Spleen (tissue), 11 donors: ENCODE measurements around the gene AVPR2. TPM values are rescaled to one million over a fixed set of nuclear protein-coding genes. Genes with fewer than 3 reads are reported as not detected.

Source experiments
- DNase-seq: peaks from one replicate; pipeline ENCODE4 v3.0.0-alpha.2; 2020
- H3K27ac ChIP-seq, 8 donors: fragments of 200-600 bp; sonication (generic) in 7 of 8; 1 replicate in 4 of 8; 2 replicates in 4 of 8; pipeline versions ENCODE4 v1.5.0 to v1.8.0; 2016 to 2021; ENCODE audit warnings: inconsistent platforms in 4 of 8, mild to moderate bottlenecking in 4 of 8, moderate library complexity in 1 of 8
- H3K27me3 ChIP-seq, 7 donors: fragments of 200-600 bp; sonication (generic) in 6 of 7; replicated peaks in 1 of 7; 1 replicate in 4 of 7; 2 replicates in 3 of 7; pipeline versions ENCODE4 v1.5.0 to v1.8.0; 2016 to 2021; ENCODE audit warnings: inconsistent platforms in 3 of 7, mild to moderate bottlenecking in 1 of 7
- H3K36me3 ChIP-seq, 6 donors: fragments of 200-600 bp; sonication (generic) in 5 of 6; 1 replicate in 4 of 6; 2 replicates in 2 of 6; pipeline versions ENCODE4 v1.5.0 to v1.8.0; 2016 to 2021; ENCODE audit warnings: inconsistent platforms in 2 of 6
- H3K4me1 ChIP-seq, 6 donors: fragments of 200-600 bp; sonication (generic) in 5 of 6; 1 replicate in 3 of 6; 2 replicates in 3 of 6; pipeline versions ENCODE4 v1.5.0 to v1.8.0; 2016 to 2021; ENCODE audit warnings: inconsistent platforms in 3 of 6
- H3K4me3 ChIP-seq, 8 donors: fragments of 200-600 bp; sonication (generic) in 7 of 8; 1 replicate in 4 of 8; 2 replicates in 4 of 8; pipeline versions ENCODE4 v1.5.0 to v1.8.0; 2016 to 2021; ENCODE audit warnings: inconsistent platforms in 4 of 8, mild to moderate bottlenecking in 4 of 8, moderate library complexity in 2 of 8
- H3K9me3 ChIP-seq, 8 donors: fragments of 200-600 bp; sonication (generic) in 7 of 8; 1 replicate in 4 of 8; 2 replicates in 4 of 8; pipeline versions ENCODE4 v1.5.0 to v1.8.0; 2016 to 2021; ENCODE audit warnings: inconsistent platforms in 4 of 8
- CTCF ChIP-seq, 11 experiments: fragments of 200-600 bp in 7 of 11; fragments of 450-650 bp in 4 of 11; sonication (generic) in 4 of 11; IDR thresholded peaks in 8 of 11; conservative IDR thresholded peaks in 3 of 11; 1 replicate in 7 of 11; 2 replicates in 4 of 11; pipeline versions ENCODE4 v1.4.0 to v1.8.0; 2016 to 2021; ENCODE audit warnings: antibody characterized with exemption in 11 of 11, inconsistent platforms in 4 of 11, mild to moderate bottlenecking in 1 of 11
- POLR2A ChIP-seq, 3 donors: fragments of 450-650 bp; IDR thresholded peaks; one replicate each; pipeline ENCODE4 v1.5.1; 2017; ENCODE audit warnings: antibody characterized with exemption in 3 of 3, mild to moderate bottlenecking in 1 of 3
- POLR2AphosphoS5 ChIP-seq, 3 donors: sonication (generic); formaldehyde crosslinking; IDR thresholded peaks; one replicate each; pipeline ENCODE4 v1.5.1; 2017; ENCODE audit warnings: antibody characterized with exemption in 3 of 3
- WGBS, 5 donors: extraction: QIAGEN DNeasy Blood & Tissue Kit in 3 of 5; methylation state at CpG; one replicate each; pipeline versions ENCODE4 v1.1.5 to v1.1.7; 2013 to 2018; 5-methylcytosine and 5-hydroxymethylcytosine counted together
- intact Hi-C: fragments of 100-400 bp; cut with DNase I; formaldehyde crosslinking; loops from one replicate; pipeline ENCODE4 v1.15.0; 2023; ENCODE audit warnings: low total_unique reads
- polyA plus RNA-seq, 3 donors: library from polyadenylated mRNA; stranded (reverse); fragments of 200-250 nt; gene quantifications; one replicate each; pipeline ENCODE4 v1.2.1, GENCODE V29; 2013
- total RNA-seq, 7 donors: library from RNA; depleted of rRNA in 3 of 7; stranded (reverse); fragments of >200 nt in 3 of 7; fragmentation: NEBNext Ultra II Directional in 4 of 7; extraction: Animal tissue kit (Norgen Biotek cat#: 25700) in 4 of 7; gene quantifications; one replicate each; pipeline versions ENCODE4 v1.1.0 to v1.2.1, GENCODE V29; 2016 to 2021
- donor health status: healthy with polysubstance abuse.
- donor health status: DM: no; HTN: no; CAD: no; lungs with moderate emphysema.
- donor health status: DM: no; HTN: no; CAD: no.
- donor health status: Bipolar disorder and iron deficiency.
- donor health status: healthy.
- donor health status: DM: no; HTN: no; CAD: no.
- donor health status: DM: yes; HTN: yes; CAD: no.

Gene AVPR2
- total and polyA plus RNA-seq, 10 donors, result 0.22 to 0.77 (median 0.39) TPM; not detected in 6

GRCh38 chrX:153941336-153942252 is 37.1 kb downstream of the AVPR2 start:
- Histone ChIP-seq H3K27me3 (no peaks in the 10 kb centered on the region), H3K4me1 (peaks cover 4 to 56% (median 30%) of the 10 kb centered on the region in 6 donors), H3K36me3 (peaks cover 0 to 43% (median 0%) of the 10 kb centered on the region in 6 donors), H3K9me3 (no peaks in the 10 kb centered on the region), H3K27ac (peak overlapping the region; percentile 13 to 89 (median 72)), H3K4me3 (peak overlapping the region in 4 of 8 donors; percentile 21 to 74 (median 58))
- no peak for DNase-seq
- no peak for TF ChIP-seq POLR2A (IDR thresholded peaks at IDR 0.05)
- TF ChIP-seq POLR2AphosphoS5 (IDR thresholded peaks at IDR 0.05), result peak in 2 of 3 donors; percentile 68 to 70
- no peak for TF ChIP-seq CTCF (IDR thresholded peaks at IDR 0.05 in 8 of 11, conservative IDR thresholded peaks at IDR 0.05 in 3 of 11)
- intact Hi-C loops, result no loop called here
- 16 to 22% (median 20%) methylated on average over 11 to 23 of the region's 23 CpGs for WGBS, 5 donors

DNA sequence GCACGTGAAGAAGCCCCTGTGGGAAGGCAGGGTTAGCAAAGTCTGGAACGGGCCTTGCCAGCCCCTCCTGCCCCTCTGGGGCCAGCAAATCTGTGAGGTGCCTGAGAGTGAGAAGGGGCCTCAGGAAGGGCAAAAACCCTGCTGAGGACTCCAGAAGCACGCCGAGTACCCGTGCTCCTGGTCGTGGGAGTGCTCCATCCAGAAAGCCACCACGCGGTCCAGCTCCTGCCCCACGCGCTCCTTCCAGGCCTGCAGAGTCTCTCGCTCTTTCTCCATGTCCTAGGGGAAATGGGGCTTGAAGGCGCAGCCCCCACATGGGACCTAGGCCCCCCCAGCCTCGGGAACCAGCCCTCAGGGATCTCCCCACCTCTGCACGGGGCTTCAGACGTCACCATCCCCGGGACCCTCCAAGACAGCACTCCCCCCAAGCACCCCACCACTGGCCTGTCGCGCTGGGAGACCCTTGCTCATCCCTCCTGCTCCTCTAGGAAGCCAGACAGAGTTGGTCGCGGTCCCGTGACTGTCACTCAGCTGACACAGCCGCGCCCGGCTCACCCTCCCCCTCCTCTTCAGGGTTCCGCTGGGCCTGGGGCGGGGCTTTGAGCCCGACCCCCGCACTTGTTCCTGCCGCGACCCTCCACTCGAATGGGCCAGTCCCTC is 39.8 kb downstream of the AVPR2 start, which contains the start of gene RENBP:
TSS of gene RENBP (minus strand) at position 504 of the 660 bp plus-strand sequence. CDS start at position 471, 33 bp downstream.
- Histone ChIP-seq H3K27ac (peak within 1 kb of the TSS; percentile 14 to 89 (median 78)), H3K36me3 (peaks cover 0 to 39% (median under 1%) of the 10 kb centered on the region in 6 donors), H3K4me1 (peaks cover 4 to 82% (median 53%) of the 10 kb centered on the region in 6 donors), H3K9me3 (no peaks in the 10 kb centered on the region), H3K27me3 (no peaks in the 10 kb centered on the region), H3K4me3 (peak within 1 kb of the TSS; percentile 20 to 74 (median 48))
- intact Hi-C loops, result no loop called here
- DNase-seq, result peak; percentile 92
- TF ChIP-seq POLR2A (IDR thresholded peaks at IDR 0.05), result no peak
- no peak for TF ChIP-seq CTCF (IDR thresholded peaks at IDR 0.05 in 8 of 11, conservative IDR thresholded peaks at IDR 0.05 in 3 of 11)
- peak in 2 of 3 donors; percentile 62 to 68 for TF ChIP-seq POLR2AphosphoS5 (IDR thresholded peaks at IDR 0.05)
- WGBS, 5 donors, result 2 to 37% (median 16%) methylated on average over 7 to 31 of the region's 31 CpGs

GRCh38 chrX:153944800-153945150 is 40.3 kb downstream of the AVPR2 start:
- Histone ChIP-seq H3K4me3 (peak overlapping the region in 6 of 8 donors; percentile 31 to 74 (median 53)), H3K9me3 (no peaks in the 10 kb centered on the region), H3K27me3 (no peaks in the 10 kb centered on the region), H3K4me1 (peaks cover 4 to 82% (median 56%) of the 10 kb centered on the region in 6 donors), H3K36me3 (peaks cover 0 to 39% (median 6%) of the 10 kb centered on the region in 6 donors), H3K27ac (peak overlapping the region; percentile 14 to 89 (median 78))
- no peak for TF ChIP-seq POLR2A (IDR thresholded peaks at IDR 0.05)
- no peak for TF ChIP-seq POLR2AphosphoS5 (IDR thresholded peaks at IDR 0.05)
- TF ChIP-seq CTCF (IDR thresholded peaks at IDR 0.05 in 8 of 11, conservative IDR thresholded peaks at IDR 0.05 in 3 of 11), result no peak
- WGBS, 5 donors, result 24 to 57% (median 48%) methylated on average over 1 to 6 of the region's 6 CpGs
- DNase-seq, result no peak
- intact Hi-C loops, result no loop called here
